ENCODE data around the gene DCANP1.

Gene DCANP1

DNA sequence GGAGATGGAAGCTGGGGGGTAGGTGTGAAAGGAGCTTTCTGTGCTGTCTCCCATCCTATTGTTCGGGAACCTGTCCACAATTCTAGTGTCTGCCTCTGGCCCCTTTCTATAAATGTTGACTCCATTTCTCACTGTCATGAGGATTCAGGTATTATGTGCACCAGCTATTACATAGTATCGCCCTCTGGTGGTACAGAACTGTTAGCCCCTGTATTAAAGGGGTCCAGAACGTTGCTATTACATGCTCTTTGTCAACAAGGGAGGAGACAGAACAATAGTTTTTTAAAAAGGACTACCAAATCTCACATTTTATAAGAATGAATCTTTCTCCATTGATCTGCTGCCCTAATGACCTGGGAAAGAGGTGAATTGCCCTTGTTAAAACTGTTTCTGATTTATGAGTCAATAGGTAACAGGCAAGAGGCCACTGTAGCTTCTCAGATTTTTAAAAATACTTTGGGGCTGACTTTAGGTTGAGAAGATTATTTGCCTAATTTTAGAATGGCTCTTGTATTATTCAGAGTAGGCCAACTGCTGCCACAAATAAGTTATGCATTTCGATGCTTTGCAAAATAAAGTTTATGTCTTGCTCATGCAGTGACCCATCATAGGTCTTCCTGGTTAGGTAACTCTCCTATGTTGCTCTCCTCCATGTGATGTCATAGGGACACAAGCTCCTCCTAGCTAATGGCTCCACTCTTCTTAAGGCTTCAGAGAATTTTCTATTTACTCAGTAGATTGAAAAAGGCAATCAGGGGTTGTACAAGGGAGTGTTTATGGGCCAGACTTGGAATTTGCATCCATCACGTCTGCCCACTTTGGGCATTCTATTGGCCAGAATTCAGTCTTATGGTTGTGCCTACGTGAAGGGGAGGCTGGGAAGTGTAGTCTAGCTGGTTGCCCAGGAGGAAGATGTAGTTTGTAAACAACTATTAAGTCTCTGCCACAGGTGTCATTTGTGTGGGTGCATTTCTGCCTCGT, 20.8 kb downstream of the DCANP1 start:
- no peaks in the 10 kb centered on the region for H3K4me1 ChIP-seq (ENCODE audit: insufficient read depth, low read length)
- H3K9me3 ChIP-seq (ENCODE audit: low read length): peaks cover 3% of the 10 kb centered on the region
- H3K27me3 ChIP-seq (ENCODE audit: insufficient read depth, low read length): peaks cover 6% of the 10 kb centered on the region
- no peaks in the 10 kb centered on the region for H3K36me3 ChIP-seq (ENCODE audit: insufficient read depth, low read length)
- H2AFZ ChIP-seq (ENCODE audit: low read depth, low read length): no peak overlapping the region
- no peak overlapping the region for H3K4me3 ChIP-seq (ENCODE audit: low read length)

DNA sequence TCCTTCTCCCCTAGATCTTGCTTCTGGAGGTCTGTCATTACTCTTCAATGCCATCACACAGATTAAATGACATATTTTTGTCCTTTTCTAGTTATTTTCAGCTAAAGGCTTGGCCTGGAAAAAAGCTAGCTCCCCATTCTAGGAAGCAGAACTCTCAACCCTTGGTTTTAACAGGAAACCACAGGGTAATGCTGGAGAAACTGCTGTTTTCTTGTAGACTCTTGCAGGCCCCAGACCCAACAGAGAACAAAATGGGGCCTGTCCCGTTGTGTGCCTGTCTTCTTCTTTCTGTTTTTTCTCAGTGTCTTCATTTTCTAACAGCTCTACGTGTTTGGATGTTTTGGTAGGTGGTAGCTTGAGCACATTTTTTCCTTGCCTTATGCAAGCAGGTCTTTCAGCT, 21.5 kb downstream of the DCANP1 start:
- H3K4me1 ChIP-seq (ENCODE audit: insufficient read depth, low read length): no peaks in the 10 kb centered on the region
- peaks cover 12% of the 10 kb centered on the region for H3K27me3 ChIP-seq (ENCODE audit: insufficient read depth, low read length)
- no peaks in the 10 kb centered on the region for H3K36me3 ChIP-seq (ENCODE audit: insufficient read depth, low read length)
- H3K4me3 ChIP-seq (ENCODE audit: low read length): no peak overlapping the region
- peaks cover 3% of the 10 kb centered on the region for H3K9me3 ChIP-seq (ENCODE audit: low read length)
- no peak overlapping the region for H2AFZ ChIP-seq (ENCODE audit: low read depth, low read length)

DNA sequence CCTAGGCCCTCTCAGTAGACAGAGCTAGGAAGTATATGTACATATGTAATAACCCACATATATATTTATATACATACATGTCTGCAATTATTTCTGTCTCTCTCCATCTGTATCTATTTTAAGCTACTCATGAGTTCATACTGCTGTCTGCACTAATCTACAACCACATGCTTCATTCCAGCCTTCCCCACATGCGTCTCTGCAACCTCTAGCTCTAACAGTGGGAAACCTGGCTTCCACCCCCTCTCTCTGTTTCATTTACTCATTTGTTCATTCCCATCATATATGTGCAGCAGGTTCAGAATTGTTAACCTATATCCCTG, 23.3 kb downstream of the DCANP1 start:
- Histone ChIP-seq H2AFZ (ENCODE audit: low read depth, low read length) (no peak overlapping the region), H3K36me3 (ENCODE audit: insufficient read depth, low read length) (no peaks in the 10 kb centered on the region)

DNA sequence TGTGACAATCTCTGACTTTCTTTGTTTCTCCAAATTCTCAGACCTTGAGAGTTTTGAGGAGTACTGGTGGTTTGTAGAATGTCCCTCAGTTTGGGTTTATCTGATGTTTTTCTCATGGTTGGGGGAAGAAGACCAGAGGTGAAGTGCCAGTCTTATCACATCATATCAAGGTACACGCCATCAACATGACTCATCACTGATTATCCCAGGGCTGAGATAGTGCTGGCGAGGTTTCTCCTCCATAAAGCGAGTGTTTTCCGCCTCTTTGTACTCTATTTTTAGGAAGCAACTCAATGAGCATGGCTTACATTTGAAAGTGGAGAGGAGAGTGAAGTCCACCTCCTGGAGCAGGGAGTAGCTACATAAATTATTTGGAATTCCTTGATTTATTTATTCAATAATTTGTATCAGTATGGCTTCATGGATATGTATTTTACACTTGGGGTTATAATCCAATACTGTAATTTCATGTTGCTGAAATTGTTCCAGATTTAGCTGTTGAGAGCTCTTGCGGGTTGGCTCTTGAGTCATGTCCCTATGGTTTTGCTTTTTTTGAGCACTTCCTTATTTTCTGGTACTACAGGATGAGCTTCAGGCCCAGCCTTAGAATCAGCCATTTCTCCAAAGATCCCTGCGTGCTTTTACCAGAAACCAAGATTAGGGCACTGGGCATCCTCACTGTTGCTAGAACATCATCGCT, 23.9 kb downstream of the DCANP1 start:
- Histone ChIP-seq H3K4me3 (ENCODE audit: low read length) (no peak overlapping the region), H3K36me3 (ENCODE audit: insufficient read depth, low read length) (no peaks in the 10 kb centered on the region), H2AFZ (ENCODE audit: low read depth, low read length) (no peak overlapping the region), H3K27me3 (ENCODE audit: insufficient read depth, low read length) (peaks cover 11% of the 10 kb centered on the region), H3K9me3 (ENCODE audit: low read length) (no peaks in the 10 kb centered on the region), H3K4me1 (ENCODE audit: insufficient read depth, low read length) (no peaks in the 10 kb centered on the region)

More for the DNA sequence above, 23.3 kb downstream of the DCANP1 start:
- peaks cover 9% of the 10 kb centered on the region for H3K27me3 ChIP-seq (ENCODE audit: insufficient read depth, low read length)
- no peaks in the 10 kb centered on the region for H3K4me1 ChIP-seq (ENCODE audit: insufficient read depth, low read length)
- peaks cover 2% of the 10 kb centered on the region for H3K9me3 ChIP-seq (ENCODE audit: low read length)
- no peak overlapping the region for H3K4me3 ChIP-seq (ENCODE audit: low read length)

DNA sequence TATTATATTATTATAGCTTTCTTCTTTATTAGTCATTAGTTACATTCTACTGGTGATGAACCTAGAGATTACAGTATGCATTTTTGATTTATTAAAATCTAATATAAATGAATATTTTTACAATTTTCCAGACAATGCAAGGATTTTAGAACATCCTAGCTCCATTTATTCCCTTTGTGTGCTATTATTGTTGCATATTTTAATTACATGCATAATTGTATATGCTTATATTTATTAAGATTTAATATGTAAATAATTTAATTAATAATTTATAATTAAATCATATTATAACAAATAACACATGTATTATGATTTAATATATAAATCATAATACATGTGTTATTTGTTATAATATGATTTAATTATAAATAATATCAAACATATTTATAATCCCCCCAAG, 24.7 kb downstream of the DCANP1 start:
- H3K4me1 ChIP-seq (ENCODE audit: insufficient read depth, low read length): no peaks in the 10 kb centered on the region
- H2AFZ ChIP-seq (ENCODE audit: low read depth, low read length): no peak overlapping the region
- H3K9me3 ChIP-seq (ENCODE audit: low read length): no peaks in the 10 kb centered on the region
- H3K36me3 ChIP-seq (ENCODE audit: insufficient read depth, low read length): no peaks in the 10 kb centered on the region
- H3K4me3 ChIP-seq (ENCODE audit: low read length): no peak overlapping the region
- H3K27me3 ChIP-seq (ENCODE audit: insufficient read depth, low read length): peaks cover 11% of the 10 kb centered on the region

DNA sequence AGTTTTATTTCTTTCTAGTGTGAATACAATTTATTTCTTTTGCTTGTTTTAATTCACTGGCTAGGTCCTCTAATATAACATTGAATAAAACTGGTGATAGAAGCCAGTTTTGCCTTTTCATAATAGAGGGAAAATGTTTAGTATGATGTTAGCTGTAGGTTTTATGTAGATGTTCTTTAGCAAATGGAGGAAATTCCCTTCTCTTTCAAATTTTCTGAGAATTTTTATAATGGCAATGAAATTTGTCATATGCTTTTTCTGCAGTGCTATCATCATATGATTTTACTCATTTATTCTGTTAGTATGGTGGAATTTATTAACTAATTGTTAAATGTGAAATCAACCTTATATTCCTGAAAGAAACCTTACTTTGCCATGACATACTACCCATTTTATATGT, 30.1 kb downstream of the DCANP1 start:
- no peaks in the 10 kb centered on the region for H3K4me1 ChIP-seq (ENCODE audit: insufficient read depth, low read length)
- H3K36me3 ChIP-seq (ENCODE audit: insufficient read depth, low read length): no peaks in the 10 kb centered on the region
- H3K9me3 ChIP-seq (ENCODE audit: low read length): no peaks in the 10 kb centered on the region
- peaks cover 11% of the 10 kb centered on the region for H3K27me3 ChIP-seq (ENCODE audit: insufficient read depth, low read length)
- H3K4me3 ChIP-seq (ENCODE audit: low read length): no peak overlapping the region
- H2AFZ ChIP-seq (ENCODE audit: low read depth, low read length): no peak overlapping the region

DNA sequence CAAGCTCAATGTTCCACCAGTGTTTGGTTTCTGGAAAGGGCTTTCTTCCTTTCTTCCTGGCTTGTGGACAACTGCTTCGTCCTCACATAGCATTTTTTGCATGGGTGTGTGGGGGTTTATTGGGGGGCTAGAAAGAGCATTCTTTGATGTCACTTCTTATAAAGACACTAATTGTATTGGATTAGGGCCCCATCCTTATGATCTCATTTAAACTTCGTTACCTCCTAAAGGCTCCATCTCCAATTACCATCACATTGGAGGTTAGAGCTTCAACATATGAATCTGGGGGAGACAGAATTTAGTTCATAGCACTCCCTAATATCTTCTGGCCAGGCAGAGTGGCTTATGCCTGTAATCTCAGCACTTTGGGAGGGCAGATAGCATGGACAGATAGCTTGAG, 42.1 kb downstream of the DCANP1 start:
- no peak overlapping the region for H3K4me3 ChIP-seq (ENCODE audit: low read length)
- H3K27me3 ChIP-seq (ENCODE audit: insufficient read depth, low read length): no peaks in the 10 kb centered on the region
- no peaks in the 10 kb centered on the region for H3K9me3 ChIP-seq (ENCODE audit: low read length)
- peaks cover 12% of the 10 kb centered on the region for H3K4me1 ChIP-seq (ENCODE audit: insufficient read depth, low read length)
- H3K36me3 ChIP-seq (ENCODE audit: insufficient read depth, low read length): no peaks in the 10 kb centered on the region
- no peak overlapping the region for H2AFZ ChIP-seq (ENCODE audit: low read depth, low read length)

DNA sequence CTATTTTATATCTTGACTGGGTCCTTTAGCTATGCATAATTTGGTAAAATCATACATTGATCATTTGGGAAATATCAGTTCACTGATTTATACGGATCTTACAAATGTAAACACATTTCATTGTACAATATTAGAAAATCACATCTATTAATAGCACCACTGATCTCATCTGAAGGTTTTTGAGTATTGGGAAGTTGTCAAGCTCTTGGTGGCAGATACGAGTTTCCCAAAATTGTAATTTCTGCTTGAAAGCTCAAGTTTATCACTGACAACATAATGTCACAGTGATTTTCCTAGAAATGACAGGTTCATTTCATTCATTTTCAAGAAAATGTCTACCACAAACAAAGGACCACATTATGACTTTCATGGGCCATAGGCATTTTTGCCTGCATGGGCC, 45.1 kb downstream of the DCANP1 start:
- Histone ChIP-seq H3K4me3 (ENCODE audit: low read length) (no peak overlapping the region), H3K4me1 (ENCODE audit: insufficient read depth, low read length) (peaks cover 25% of the 10 kb centered on the region), H2AFZ (ENCODE audit: low read depth, low read length) (no peak overlapping the region), H3K36me3 (ENCODE audit: insufficient read depth, low read length) (no peaks in the 10 kb centered on the region), H3K9me3 (ENCODE audit: low read length) (no peaks in the 10 kb centered on the region), H3K27me3 (ENCODE audit: insufficient read depth, low read length) (no peaks in the 10 kb centered on the region)

DNA sequence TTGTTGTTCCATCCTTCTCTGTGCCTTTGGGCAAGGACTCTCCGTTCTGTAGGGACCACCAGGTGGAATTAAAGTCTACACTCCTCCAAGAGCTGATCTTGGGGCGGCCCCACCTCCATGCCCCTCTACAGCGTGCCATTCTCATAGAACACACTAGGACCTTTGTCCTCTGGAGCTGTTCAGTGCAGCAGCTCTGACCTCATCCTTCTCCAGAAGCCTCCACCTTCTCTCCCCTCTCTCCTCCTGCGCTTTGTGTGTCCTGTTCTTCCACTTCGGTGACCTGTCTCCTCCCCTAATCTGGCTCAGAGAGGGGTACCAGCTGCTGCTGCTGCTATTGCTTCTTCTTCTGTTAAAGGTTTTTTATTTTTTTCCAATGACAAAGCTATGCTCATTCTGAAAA, 46.3 kb downstream of the DCANP1 start:
- Histone ChIP-seq H3K9me3 (ENCODE audit: low read length) (no peaks in the 10 kb centered on the region), H3K36me3 (ENCODE audit: insufficient read depth, low read length) (no peaks in the 10 kb centered on the region), H3K4me3 (ENCODE audit: low read length) (peak overlapping the region; percentile 95), H3K27me3 (ENCODE audit: insufficient read depth, low read length) (no peaks in the 10 kb centered on the region), H2AFZ (ENCODE audit: low read depth, low read length) (peak overlapping the region; percentile 28), H3K4me1 (ENCODE audit: insufficient read depth, low read length) (peaks cover 32% of the 10 kb centered on the region)

DNA sequence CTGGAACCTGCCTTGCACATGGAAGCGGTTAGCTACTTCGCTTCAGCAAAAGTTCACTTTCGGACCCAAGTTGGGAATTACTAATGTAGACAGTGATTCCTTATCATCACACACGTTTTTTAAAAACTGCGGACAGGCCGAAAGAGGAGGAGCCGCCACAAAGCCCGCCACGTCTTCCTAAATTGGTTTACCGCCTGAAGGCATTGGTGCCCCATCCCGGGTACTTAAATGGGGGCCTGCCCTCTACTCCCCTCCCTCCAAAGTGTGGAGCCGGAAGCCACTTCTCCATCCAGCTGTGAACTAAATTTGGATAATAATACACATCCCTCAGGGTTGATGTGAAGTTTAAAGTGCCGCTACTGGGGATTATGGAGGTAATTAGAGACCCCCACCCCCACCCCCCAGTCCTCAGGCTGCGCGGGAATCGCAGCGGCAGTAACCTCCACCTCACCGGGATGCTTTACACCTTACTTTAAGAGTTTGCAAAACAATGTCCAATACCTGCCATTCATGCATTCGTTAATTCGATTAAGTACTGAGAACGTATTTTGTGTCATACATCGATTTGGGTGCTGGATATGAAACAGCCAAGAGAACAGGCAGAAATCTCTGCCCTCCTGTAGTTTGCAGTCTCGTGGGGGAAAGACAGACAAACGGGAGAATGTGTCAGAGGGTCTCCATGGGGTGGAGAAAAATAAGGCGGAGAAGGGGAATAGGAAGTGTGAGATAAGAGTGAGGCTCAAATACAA, 47.2 kb downstream of the DCANP1 start:
- peak overlapping the region; percentile 95 for H3K4me3 ChIP-seq (ENCODE audit: low read length)
- no peaks in the 10 kb centered on the region for H3K27me3 ChIP-seq (ENCODE audit: insufficient read depth, low read length)
- H3K4me1 ChIP-seq (ENCODE audit: insufficient read depth, low read length): peaks cover 32% of the 10 kb centered on the region
- H3K36me3 ChIP-seq (ENCODE audit: insufficient read depth, low read length): no peaks in the 10 kb centered on the region
- no peaks in the 10 kb centered on the region for H3K9me3 ChIP-seq (ENCODE audit: low read length)
- H2AFZ ChIP-seq (ENCODE audit: low read depth, low read length): peak overlapping the region; percentile 98

DNA sequence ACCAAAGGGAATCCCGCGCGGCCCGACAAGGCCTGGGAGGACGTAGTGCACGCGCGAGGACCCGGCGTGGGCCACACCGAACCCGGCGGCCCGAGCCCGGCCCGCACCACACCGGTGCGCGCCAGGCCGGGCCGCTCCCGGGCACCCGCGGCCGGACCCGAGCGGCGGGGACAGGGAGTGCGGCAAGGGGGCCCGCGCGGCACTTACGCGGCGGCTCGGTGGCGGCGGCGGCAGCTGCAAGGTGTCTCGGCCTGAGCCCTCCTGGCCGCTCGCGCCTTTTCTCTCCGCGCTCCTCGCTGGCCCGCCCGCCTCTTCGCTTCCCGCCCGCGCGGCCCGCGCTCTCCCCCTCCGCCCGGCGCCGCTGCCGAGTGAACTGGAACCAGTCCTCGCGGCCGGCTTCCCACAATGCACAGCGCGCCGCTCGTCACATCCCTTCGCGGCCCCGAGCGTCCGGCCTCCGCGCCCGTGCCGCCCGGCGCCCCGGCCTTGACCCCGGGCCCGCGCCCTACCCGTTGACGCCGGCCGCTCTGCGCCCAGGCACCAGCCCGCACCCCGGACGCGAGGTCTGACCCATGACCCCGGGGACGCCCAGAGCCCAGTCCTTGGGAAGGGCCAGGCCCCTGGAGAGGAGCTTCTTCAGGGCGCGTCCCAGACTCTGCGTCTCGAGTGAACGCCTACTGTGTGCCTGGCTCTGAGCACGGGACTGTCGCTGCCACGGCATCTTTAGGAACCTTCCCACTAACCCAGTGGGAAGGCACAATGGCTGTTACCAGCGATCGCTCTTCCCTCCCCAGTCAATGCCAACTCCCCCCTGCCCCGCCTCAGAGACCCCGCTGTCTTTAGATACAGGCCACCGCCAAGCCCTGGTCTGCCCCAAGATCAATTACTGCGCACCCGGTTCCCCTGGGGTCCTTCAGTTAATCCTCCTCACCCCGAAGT, 48.0 kb downstream of the DCANP1 start, which contains the start of gene MACROH2A1:
MACROH2A1 (minus strand) TSS at position 377 of the 939 bp plus-strand sequence. CDS start 10,138 bp downstream, outside the sequence.
- Histone ChIP-seq H2AFZ (ENCODE audit: low read depth, low read length) (peak within 1 kb of the TSS; percentile 98), H3K36me3 (ENCODE audit: insufficient read depth, low read length) (no peaks in the 10 kb centered on the region), H3K27me3 (ENCODE audit: insufficient read depth, low read length) (no peaks in the 10 kb centered on the region), H3K4me3 (ENCODE audit: low read length) (peak within 1 kb of the TSS; percentile 95), H3K4me1 (ENCODE audit: insufficient read depth, low read length) (peaks cover 32% of the 10 kb centered on the region), H3K9me3 (ENCODE audit: low read length) (no peaks in the 10 kb centered on the region)

DNA sequence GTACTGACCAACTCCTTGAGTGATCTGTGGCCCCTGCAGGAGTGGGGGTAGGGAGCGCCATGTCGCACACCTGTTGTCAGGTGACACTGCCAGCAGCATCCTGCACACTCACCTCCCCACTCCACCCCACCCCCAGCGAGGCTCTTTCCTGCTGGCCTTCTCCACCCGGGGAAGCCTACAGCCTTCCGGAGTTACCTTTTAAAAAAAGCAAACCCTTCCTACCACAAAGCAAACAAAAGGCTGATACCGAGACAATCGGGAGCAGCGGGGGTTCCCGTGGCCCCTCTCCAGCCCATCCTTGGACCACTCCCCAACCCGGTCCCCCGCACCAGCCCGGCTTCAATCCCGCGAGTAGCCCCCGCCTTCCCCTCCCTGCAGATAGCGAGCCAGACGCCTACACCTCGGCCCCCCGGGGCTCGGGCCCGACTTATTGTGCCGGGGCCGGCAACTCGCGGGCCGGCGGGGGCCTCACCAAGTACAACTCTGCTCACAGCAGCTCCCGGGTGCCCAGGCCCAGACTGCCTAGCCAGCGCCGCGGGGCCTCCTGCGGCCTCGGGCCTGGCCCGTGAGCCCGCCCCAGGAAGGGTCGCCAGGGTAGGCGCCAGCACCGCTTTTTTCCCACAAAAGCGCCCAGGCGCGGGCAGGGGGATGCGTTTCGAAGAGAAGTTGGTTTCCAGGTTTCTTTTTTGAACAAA, 48.8 kb downstream of the DCANP1 start:
- Histone ChIP-seq H3K36me3 (ENCODE audit: insufficient read depth, low read length) (peaks cover 3% of the 10 kb centered on the region), H3K4me1 (ENCODE audit: insufficient read depth, low read length) (peaks cover 32% of the 10 kb centered on the region), H2AFZ (ENCODE audit: low read depth, low read length) (peak overlapping the region; percentile 98), H3K4me3 (ENCODE audit: low read length) (peak overlapping the region; percentile 95), H3K9me3 (ENCODE audit: low read length) (no peaks in the 10 kb centered on the region), H3K27me3 (ENCODE audit: insufficient read depth, low read length) (no peaks in the 10 kb centered on the region)

Measured in neuron (in vitro differentiated cells).